IMR-90 (cell line): ENCODE measurements around the gene DAND5. TPM values are rescaled to one million over a fixed set of nuclear protein-coding genes. Genes with fewer than 3 reads are reported as not detected.
A peak's percentile ranks its signal among the peaks of the same experiment; 100 is the strongest.

Experiments used
- ATAC-seq: fragments of 200-7000 bp; cut with Tn5 transposase; 2 replicates; pipeline ENCODE4 v1.9.1; 2020; ENCODE audit warnings: low read depth, mild to moderate bottlenecking, moderate library complexity
- BruUV-seq: library from RNA; stranded (reverse); fragments of 400-500 nt; replicated peaks from 2 replicates; lab custom pipeline; 2021; lab: Mats Ljungman, UMichigan
- CTCF ChIA-PET: fragments of 300-600 bp; formaldehyde crosslinking; extraction: SDS; loops from one replicate; lab custom pipeline; 2021; ENCODE audit warnings: antibody characterized with exemption; lab: Yijun Ruan, JAX
- POLR2A ChIA-PET: fragments of 300-600 bp; sonication (Branson Sonifier 250); formaldehyde crosslinking; loops from one replicate; lab custom pipeline; 2022; ENCODE audit warnings: antibody characterized with exemption; ENCODE audit not compliant: unreplicated experiment; lab: Charles Lee
- DNase-seq: peaks from one replicate; pipeline ENCODE4 v3.0.0; 2013
- H2AFZ ChIP-seq: replicated peaks from 2 replicates; pipeline ENCODE3; 2013; ENCODE audit warnings: low read length, mild to moderate bottlenecking; ENCODE audit not compliant: poor library complexity
- H2AK5ac ChIP-seq: 2 replicates; pipeline ENCODE4 v1.6.1; 2013; ENCODE audit warnings: low read depth, low read length, inconsistent platforms
- H2AK9ac ChIP-seq: replicated peaks from 2 replicates; pipeline ENCODE3; 2013; ENCODE audit warnings: mild to moderate bottlenecking, low read depth, low read length, moderate library complexity; ENCODE audit not compliant: poor library complexity
- H2BK120ac ChIP-seq: 2 replicates; pipeline ENCODE4 v1.6.1; 2013; ENCODE audit warnings: low read depth, low read length, inconsistent platforms
- H2BK15ac ChIP-seq: 3 replicates; pipeline ENCODE4 v1.6.1; 2013; ENCODE audit warnings: low read depth, low read length, inconsistent platforms
- H2BK20ac ChIP-seq: 2 replicates; pipeline ENCODE4 v1.6.1; 2013; ENCODE audit warnings: low read depth, mild to moderate bottlenecking, inconsistent platforms, low read length, moderate library complexity
- H2BK5ac ChIP-seq: 2 replicates; pipeline ENCODE4 v1.6.1; 2013; ENCODE audit warnings: mild to moderate bottlenecking, low read depth, low read length, inconsistent platforms; ENCODE audit not compliant: poor library complexity, severe bottlenecking
- H3K14ac ChIP-seq: replicated peaks from 2 replicates; pipeline ENCODE4 v1.6.1; 2013; ENCODE audit warnings: low read depth, low read length, inconsistent platforms
- H3K18ac ChIP-seq: 2 replicates; pipeline ENCODE4 v1.6.1; 2013; ENCODE audit warnings: low read depth, low read length, control low read depth
- H3K23ac ChIP-seq: 2 replicates; pipeline ENCODE4 v1.6.1; 2013; ENCODE audit warnings: low read depth, low read length, inconsistent platforms
- H3K27ac ChIP-seq: 2 replicates; pipeline ENCODE4 v1.5.1; 2013; ENCODE audit warnings: mild to moderate bottlenecking, control low read depth, low read length; ENCODE audit not compliant: insufficient read depth
- H3K27me3 ChIP-seq: 2 replicates; pipeline ENCODE4 v1.6.1; 2013; ENCODE audit warnings: low read length; ENCODE audit not compliant: control insufficient read depth, insufficient read depth
- H3K36me3 ChIP-seq: 2 replicates; pipeline ENCODE4 v1.6.1; 2013; ENCODE audit warnings: low read length, mixed read lengths; ENCODE audit not compliant: control insufficient read depth, insufficient read depth
- H3K4ac ChIP-seq: 2 replicates; pipeline ENCODE4 v1.6.1; 2013; ENCODE audit warnings: low read depth, low read length, inconsistent platforms
- H3K4me1 ChIP-seq: 2 replicates; pipeline ENCODE4 v1.6.1; 2013; ENCODE audit warnings: low read length, mixed read lengths; ENCODE audit not compliant: control insufficient read depth, insufficient read depth
- H3K4me2 ChIP-seq: 2 replicates; pipeline ENCODE4 v1.6.1; 2013; ENCODE audit warnings: low read depth, mild to moderate bottlenecking, control low read depth, low read length, moderate library complexity
- H3K4me3 ChIP-seq: 2 replicates; pipeline ENCODE4 v1.5.1; 2013; ENCODE audit warnings: low read depth, mild to moderate bottlenecking, control low read depth, low read length, moderate library complexity; ENCODE audit not compliant: insufficient read depth
- H3K56ac ChIP-seq: 2 replicates; pipeline ENCODE4 v1.6.1; 2013; ENCODE audit warnings: low read length, inconsistent platforms; ENCODE audit not compliant: insufficient read depth; ENCODE audit errors: extremely low read depth
- H3K79me1 ChIP-seq, 2 experiments: 2 replicates each; pipeline ENCODE4 v1.6.1; 2013; ENCODE audit warnings: low read length in 2 of 2, inconsistent platforms in 1 of 2, low read depth in 1 of 2
- H3K9ac ChIP-seq: 2 replicates; pipeline ENCODE4 v1.6.1; 2013; ENCODE audit warnings: low read depth, low read length, control low read depth
- H3K9me1 ChIP-seq: 2 replicates; pipeline ENCODE4 v1.6.1; 2013; ENCODE audit warnings: low read length, inconsistent platforms; ENCODE audit not compliant: insufficient read depth
- H3K9me3 ChIP-seq: 2 replicates; pipeline ENCODE4 v1.6.1; 2013; ENCODE audit warnings: low read length; ENCODE audit not compliant: control insufficient read depth, insufficient read depth
- H4K20me1 ChIP-seq: 2 replicates; pipeline ENCODE4 v1.6.1; 2013; ENCODE audit warnings: low read length, inconsistent platforms; ENCODE audit not compliant: insufficient read depth
- H4K5ac ChIP-seq: 2 replicates; pipeline ENCODE4 v1.6.1; 2013; ENCODE audit warnings: mild to moderate bottlenecking, low read depth, low read length, control low read depth
- H4K8ac ChIP-seq, 2 experiments: 2 replicates each; pipeline ENCODE4 v1.6.1; 2013; ENCODE audit warnings: low read depth in 2 of 2, low read length in 2 of 2, control low read depth in 1 of 2, inconsistent platforms in 1 of 2
- H4K91ac ChIP-seq: 2 replicates; pipeline ENCODE4 v1.6.1; 2013; ENCODE audit warnings: low read depth, low read length, inconsistent platforms; ENCODE audit not compliant: insufficient read depth
- BHLHE40 ChIP-seq: fragments of 150-350 bp; IDR thresholded peaks from 2 replicates; pipeline ENCODE4 v1.6.1; 2016; ENCODE audit warnings: mild to moderate bottlenecking, low read depth, low read length
- CEBPB ChIP-seq: IDR thresholded peaks from 2 replicates; pipeline ENCODE4 v1.6.1; 2012; ENCODE audit warnings: low read depth, low read length, improper control_type of control experiment
- CHD1 ChIP-seq: IDR thresholded peaks from 2 replicates; pipeline ENCODE4 v1.6.1; 2012; ENCODE audit warnings: low read depth, low read length, improper control_type of control experiment
- FOS ChIP-seq: fragments of 150-350 bp; IDR thresholded peaks from 2 replicates; pipeline ENCODE4 v1.6.1; 2016; ENCODE audit warnings: low read depth, low read length
- MAFK ChIP-seq: IDR thresholded peaks from 2 replicates; pipeline ENCODE4 v1.6.1; 2012; ENCODE audit warnings: low read depth, low read length, improper control_type of control experiment
- MAZ ChIP-seq: IDR thresholded peaks from 2 replicates; pipeline ENCODE4 v1.6.1; 2012; ENCODE audit warnings: low read depth, mild to moderate bottlenecking, low read length, improper control_type of control experiment, moderate library complexity, borderline replicate concordance
- MXI1 ChIP-seq: IDR thresholded peaks from 2 replicates; pipeline ENCODE4 v1.6.1; 2012; ENCODE audit warnings: low read depth, mild to moderate bottlenecking, low read length, moderate library complexity, borderline replicate concordance
- NFE2L2 ChIP-seq: fragments of 150-350 bp; IDR thresholded peaks from 2 replicates; pipeline ENCODE4 v1.6.1; 2016; ENCODE audit warnings: low read depth, mild to moderate bottlenecking, low read length
- POLR2A ChIP-seq: IDR thresholded peaks from 2 replicates; pipeline ENCODE4 v1.6.1; 2012; ENCODE audit warnings: mild to moderate bottlenecking, low read depth, low read length
- RAD21 ChIP-seq: IDR thresholded peaks from 2 replicates; pipeline ENCODE4 v1.6.1; 2012; ENCODE audit warnings: low read length, improper control_type of control experiment
- RCOR1 ChIP-seq: IDR thresholded peaks from 2 replicates; pipeline ENCODE4 v1.6.1; 2012; ENCODE audit warnings: mild to moderate bottlenecking, low read length, improper control_type of control experiment; ENCODE audit not compliant: insufficient replicate concordance
- RFX5 ChIP-seq: IDR thresholded peaks from 2 replicates; pipeline ENCODE4 v1.8.0; 2012; ENCODE audit warnings: low read depth, mild to moderate bottlenecking, low read length, moderate library complexity
- SMC3 ChIP-seq: fragments of 150-350 bp; IDR thresholded peaks from 2 replicates; pipeline ENCODE4 v1.6.1; 2016; ENCODE audit warnings: low read depth, mild to moderate bottlenecking, antibody characterized with exemption, low read length, moderate library complexity
- WGBS, 2 experiments: methylation state at CpG; one replicate each; pipeline versions ENCODE4 v1.1.5 to v1.1.7; 2013; ENCODE audit warnings: missing lambda C conversion rate in 2 of 2; ENCODE audit not compliant: insufficient read length in 1 of 2; ENCODE audit errors: extremely low coverage in 2 of 2; 5-methylcytosine and 5-hydroxymethylcytosine counted together
- dilution Hi-C: fragments of 300-500 bp; cut with HindIII; formaldehyde crosslinking; loops from one replicate; pipeline ENCODE4 v1.14.3; 2018; ENCODE audit warnings: low sequenced_read_pairs; ENCODE audit not compliant: unreplicated experiment
- in situ Hi-C: fragments of 300-500 bp; cut with MboI; formaldehyde crosslinking; loops from 3 replicates; pipeline ENCODE4 v1.14.3; 2019; ENCODE audit warnings: low sequenced_read_pairs, inconsistent platforms, mixed read lengths
- intact Hi-C: fragments of 100-400 bp; cut with micrococcal nuclease; formaldehyde crosslinking; loops from 2 replicates; pipeline ENCODE4 v1.10.0; 2022
- polyA plus RNA-seq, 3 experiments: library from polyadenylated mRNA; depleted of rRNA; stranded (reverse); fragments of >200 nt; gene quantifications; 2 replicates each; pipeline ENCODE4 v1.2.3, GENCODE V29; 2012; ENCODE audit warnings: low replicate concordance in 1 of 3
- total RNA-seq: library from RNA; depleted of rRNA; stranded (reverse); fragments of >200 nt; gene quantifications from 2 replicates; pipeline ENCODE4 v1.2.3, GENCODE V29; 2012
- TF ChIP-seq, protein P1 (sequence below): conservative IDR thresholded peaks from 2 replicates; pipeline ENCODE4 v1.5.1; 2012; ENCODE audit warnings: mild to moderate bottlenecking, low read depth, low read length, improper control_type of control experiment
- TF ChIP-seq, protein P2 (sequence below): fragments of 150-350 bp; IDR thresholded peaks from 2 replicates; pipeline ENCODE4 v1.6.1; 2017; ENCODE audit warnings: mild to moderate bottlenecking, antibody characterized with exemption, low read length, low read depth
- TF ChIP-seq, protein P3 (sequence below): fragments of 150-350 bp; IDR thresholded peaks from 2 replicates; pipeline ENCODE4 v1.6.1; 2016; ENCODE audit warnings: low read depth, mild to moderate bottlenecking, low read length, moderate library complexity, borderline replicate concordance

DAND5 gene
- total and polyA plus RNA-seq, 2 of the 4 experiments (the other 2 are of a cell fraction), result 0.03 TPM; not detected in 1

DNA sequence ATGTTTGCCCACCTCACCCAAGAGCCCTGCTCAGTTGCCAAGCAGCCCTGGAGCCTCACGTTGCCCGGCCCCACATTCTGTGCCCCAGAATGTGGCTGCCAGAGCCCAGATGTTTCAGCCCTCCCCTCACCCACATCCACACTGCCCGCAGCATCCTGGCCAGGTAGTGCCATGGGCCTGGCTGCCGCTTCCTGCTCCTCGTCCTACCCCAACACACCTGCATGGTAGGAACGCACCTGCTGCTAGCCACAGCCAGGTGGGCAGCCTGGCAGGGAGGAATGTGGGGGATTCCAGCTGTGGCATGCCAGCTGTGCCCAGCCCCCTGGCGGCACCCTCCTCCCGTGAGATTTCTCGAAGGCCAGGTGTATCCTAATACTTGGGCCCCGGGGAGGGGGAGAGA lies 18.4 kb downstream of the DAND5 start:
- POLR2A ChIA-PET, result no interaction called here
- BruUV-seq, result no TSS peak
- Histone ChIP-seq H3K4me1 (peaks cover 3% of the 10 kb centered on the region; the same call in 1 of the 2 replicates), H2BK15ac (no peak overlapping the region), H3K4me2 (no peak overlapping the region), H3K9ac (no peak overlapping the region), H2AK5ac (0 out of 2 replicates have a peak overlapping the region, but pooled peaks have one; percentile 39), H2BK5ac (no peak overlapping the region), H3K23ac (no peak overlapping the region), H2BK20ac (no peak overlapping the region), H3K56ac (no peak overlapping the region), H3K18ac (no peak overlapping the region), H4K5ac (no peak overlapping the region), H3K36me3 (no peaks in the 10 kb centered on the region), H3K27me3 (no peaks in the 10 kb centered on the region), H3K9me3 (no peaks in the 10 kb centered on the region), H4K8ac (no peak overlapping the region), H3K79me1 (no peaks in the 10 kb centered on the region; a peak in 1 of 4 replicates), H4K20me1 (no peaks in the 10 kb centered on the region), H2AFZ (no peak overlapping the region), H3K4me3 (no peak overlapping the region), H2BK120ac (no peak overlapping the region), H3K9me1 (0 out of 2 replicates have a peak, but pooled peaks cover 4% of the 10 kb centered on the region), H3K4ac (no peak overlapping the region), H2AK9ac (peak overlapping the region; percentile 65), H3K27ac (no peak overlapping the region), H3K14ac (no peak overlapping the region), H4K91ac (no peak overlapping the region)
- dilution Hi-C loops (no loop called here), intact Hi-C loops (loop anchor here (5.0 kb wide), 1 partner anchor 45 kb away; no protein-coding TSS in a partner anchor), in situ Hi-C loops (loop anchor here (25.0 kb wide), 1 partner anchor 750 kb away; a partner anchor contains a TSS)
- CTCF ChIA-PET, result no interaction called here
- WGBS, 2 experiments, result 80% methylated on average over 6 of the region's 10 CpGs; no CpG with 5 or more reads in 1 of the 2 experiments
- DNase-seq, result no peak
- TF ChIP-seq CHD1, result no peak
- no peak for TF ChIP-seq RCOR1
- no peak for TF ChIP-seq MAZ
- no peak for TF ChIP-seq MXI1
- no peak for TF ChIP-seq RFX5
- no peak for TF ChIP-seq BHLHE40
- no peak for TF ChIP-seq POLR2A
- no peak for TF ChIP-seq MAFK
- TF ChIP-seq RAD21, result no peak
- no peak for TF ChIP-seq FOS
- TF ChIP-seq, protein P1, sequence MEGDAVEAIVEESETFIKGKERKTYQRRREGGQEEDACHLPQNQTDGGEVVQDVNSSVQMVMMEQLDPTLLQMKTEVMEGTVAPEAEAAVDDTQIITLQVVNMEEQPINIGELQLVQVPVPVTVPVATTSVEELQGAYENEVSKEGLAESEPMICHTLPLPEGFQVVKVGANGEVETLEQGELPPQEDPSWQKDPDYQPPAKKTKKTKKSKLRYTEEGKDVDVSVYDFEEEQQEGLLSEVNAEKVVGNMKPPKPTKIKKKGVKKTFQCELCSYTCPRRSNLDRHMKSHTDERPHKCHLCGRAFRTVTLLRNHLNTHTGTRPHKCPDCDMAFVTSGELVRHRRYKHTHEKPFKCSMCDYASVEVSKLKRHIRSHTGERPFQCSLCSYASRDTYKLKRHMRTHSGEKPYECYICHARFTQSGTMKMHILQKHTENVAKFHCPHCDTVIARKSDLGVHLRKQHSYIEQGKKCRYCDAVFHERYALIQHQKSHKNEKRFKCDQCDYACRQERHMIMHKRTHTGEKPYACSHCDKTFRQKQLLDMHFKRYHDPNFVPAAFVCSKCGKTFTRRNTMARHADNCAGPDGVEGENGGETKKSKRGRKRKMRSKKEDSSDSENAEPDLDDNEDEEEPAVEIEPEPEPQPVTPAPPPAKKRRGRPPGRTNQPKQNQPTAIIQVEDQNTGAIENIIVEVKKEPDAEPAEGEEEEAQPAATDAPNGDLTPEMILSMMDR, result no peak
- no peak for TF ChIP-seq NFE2L2
- TF ChIP-seq CEBPB, result no peak
- no peak for TF ChIP-seq SMC3
- TF ChIP-seq, protein P2, sequence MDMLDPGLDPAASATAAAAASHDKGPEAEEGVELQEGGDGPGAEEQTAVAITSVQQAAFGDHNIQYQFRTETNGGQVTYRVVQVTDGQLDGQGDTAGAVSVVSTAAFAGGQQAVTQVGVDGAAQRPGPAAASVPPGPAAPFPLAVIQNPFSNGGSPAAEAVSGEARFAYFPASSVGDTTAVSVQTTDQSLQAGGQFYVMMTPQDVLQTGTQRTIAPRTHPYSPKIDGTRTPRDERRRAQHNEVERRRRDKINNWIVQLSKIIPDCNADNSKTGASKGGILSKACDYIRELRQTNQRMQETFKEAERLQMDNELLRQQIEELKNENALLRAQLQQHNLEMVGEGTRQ, result no peak
- TF ChIP-seq, protein P3, sequence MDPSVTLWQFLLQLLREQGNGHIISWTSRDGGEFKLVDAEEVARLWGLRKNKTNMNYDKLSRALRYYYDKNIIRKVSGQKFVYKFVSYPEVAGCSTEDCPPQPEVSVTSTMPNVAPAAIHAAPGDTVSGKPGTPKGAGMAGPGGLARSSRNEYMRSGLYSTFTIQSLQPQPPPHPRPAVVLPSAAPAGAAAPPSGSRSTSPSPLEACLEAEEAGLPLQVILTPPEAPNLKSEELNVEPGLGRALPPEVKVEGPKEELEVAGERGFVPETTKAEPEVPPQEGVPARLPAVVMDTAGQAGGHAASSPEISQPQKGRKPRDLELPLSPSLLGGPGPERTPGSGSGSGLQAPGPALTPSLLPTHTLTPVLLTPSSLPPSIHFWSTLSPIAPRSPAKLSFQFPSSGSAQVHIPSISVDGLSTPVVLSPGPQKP, result no peak
- ATAC-seq, result no peak
